Measurements from ENCODE around the gene TK2.

TK2 gene

DNA sequence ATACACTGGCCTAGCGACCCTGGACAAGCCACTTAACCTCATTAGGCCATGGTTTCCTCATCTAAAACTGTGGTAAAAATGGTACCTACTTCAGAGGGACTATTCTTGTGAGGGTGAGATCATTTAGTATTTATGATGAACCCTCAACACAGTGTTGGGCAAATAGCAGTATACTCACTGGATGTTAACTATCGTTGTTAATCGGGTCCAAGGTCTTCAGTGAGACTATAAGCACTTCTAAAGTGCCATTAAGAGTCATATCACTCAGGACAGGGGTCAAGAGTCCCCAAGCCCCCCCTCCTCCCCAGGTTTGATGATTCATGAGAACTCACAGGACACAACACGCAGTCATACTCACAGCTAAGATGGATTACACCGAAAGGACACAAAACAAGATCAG lies 11.0 kb downstream of the TK2 start:
- TF ChIP-seq, protein P1, sequence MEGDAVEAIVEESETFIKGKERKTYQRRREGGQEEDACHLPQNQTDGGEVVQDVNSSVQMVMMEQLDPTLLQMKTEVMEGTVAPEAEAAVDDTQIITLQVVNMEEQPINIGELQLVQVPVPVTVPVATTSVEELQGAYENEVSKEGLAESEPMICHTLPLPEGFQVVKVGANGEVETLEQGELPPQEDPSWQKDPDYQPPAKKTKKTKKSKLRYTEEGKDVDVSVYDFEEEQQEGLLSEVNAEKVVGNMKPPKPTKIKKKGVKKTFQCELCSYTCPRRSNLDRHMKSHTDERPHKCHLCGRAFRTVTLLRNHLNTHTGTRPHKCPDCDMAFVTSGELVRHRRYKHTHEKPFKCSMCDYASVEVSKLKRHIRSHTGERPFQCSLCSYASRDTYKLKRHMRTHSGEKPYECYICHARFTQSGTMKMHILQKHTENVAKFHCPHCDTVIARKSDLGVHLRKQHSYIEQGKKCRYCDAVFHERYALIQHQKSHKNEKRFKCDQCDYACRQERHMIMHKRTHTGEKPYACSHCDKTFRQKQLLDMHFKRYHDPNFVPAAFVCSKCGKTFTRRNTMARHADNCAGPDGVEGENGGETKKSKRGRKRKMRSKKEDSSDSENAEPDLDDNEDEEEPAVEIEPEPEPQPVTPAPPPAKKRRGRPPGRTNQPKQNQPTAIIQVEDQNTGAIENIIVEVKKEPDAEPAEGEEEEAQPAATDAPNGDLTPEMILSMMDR (IDR thresholded peaks at IDR 0.05; ENCODE audit: low read depth, low read length), result no peak
- TF ChIP-seq, protein P2, sequence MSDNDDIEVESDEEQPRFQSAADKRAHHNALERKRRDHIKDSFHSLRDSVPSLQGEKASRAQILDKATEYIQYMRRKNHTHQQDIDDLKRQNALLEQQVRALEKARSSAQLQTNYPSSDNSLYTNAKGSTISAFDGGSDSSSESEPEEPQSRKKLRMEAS (IDR thresholded peaks at IDR 0.05; ENCODE audit: low read depth, low read length), result no peak
- TF ChIP-seq MYC (IDR thresholded peaks at IDR 0.05; ENCODE audit: low read depth, low read length) (no peak), POLR2A (IDR thresholded peaks at IDR 0.05; ENCODE audit: extremely low read depth, insufficient read length) (no peak)
- no peak overlapping the region for H3K4me3 ChIP-seq (ENCODE audit: low read depth, low read length)
- DNase-seq (ENCODE audit: low read depth), result no peak

DNA sequence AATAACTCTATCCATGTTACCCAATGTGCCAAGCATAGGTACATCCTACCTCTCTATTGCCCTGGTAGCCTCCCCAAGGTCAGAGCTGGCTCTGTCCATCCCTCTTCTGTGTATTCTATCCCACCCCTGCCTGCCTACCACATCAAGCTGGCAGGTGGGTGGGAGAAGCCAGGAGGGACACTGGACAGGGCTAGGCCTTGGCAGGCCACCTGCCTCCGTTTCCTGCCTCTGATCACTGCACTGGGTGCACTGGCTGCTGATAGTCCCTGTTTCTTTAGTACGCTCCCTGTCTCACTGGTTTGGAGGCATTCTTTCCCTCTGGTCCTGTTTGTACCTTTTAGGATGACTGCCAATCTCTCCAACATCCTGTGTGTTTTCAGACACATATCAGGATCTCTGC lies 12.7 kb downstream of the TK2 start:
- no peak overlapping the region for H3K4me3 ChIP-seq (ENCODE audit: low read depth, low read length)
- no peak for TF ChIP-seq MYC (IDR thresholded peaks at IDR 0.05; ENCODE audit: low read depth, low read length)
- TF ChIP-seq, protein P1 (IDR thresholded peaks at IDR 0.05; ENCODE audit: low read depth, low read length), result no peak
- TF ChIP-seq POLR2A (IDR thresholded peaks at IDR 0.05; ENCODE audit: extremely low read depth, insufficient read length), result no peak
- TF ChIP-seq, protein P2 (IDR thresholded peaks at IDR 0.05; ENCODE audit: low read depth, low read length), result no peak
- DNase-seq (ENCODE audit: low read depth), result no peak

DNA sequence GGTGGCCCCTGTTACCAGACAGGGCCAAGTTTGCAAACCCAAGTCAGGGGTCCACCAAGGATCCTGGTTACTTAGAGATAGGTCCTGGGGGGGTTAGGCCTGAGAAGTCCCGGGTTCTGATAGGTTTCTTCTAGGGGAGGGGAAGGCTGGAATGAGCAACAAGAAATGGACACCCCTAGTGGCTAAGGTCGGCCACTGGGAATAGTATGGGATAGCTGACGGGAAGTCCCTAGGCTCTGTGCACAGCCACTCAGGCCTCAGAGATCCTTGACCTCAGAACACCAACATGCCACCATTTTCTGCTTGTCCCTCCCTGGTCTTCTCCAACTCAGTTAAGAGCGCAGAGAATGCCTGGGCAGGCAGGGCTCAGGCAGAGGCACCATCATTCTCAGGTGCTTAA lies 13.4 kb downstream of the TK2 start:
- no peak overlapping the region for H3K4me3 ChIP-seq (ENCODE audit: low read depth, low read length)
- TF ChIP-seq MYC (IDR thresholded peaks at IDR 0.05; ENCODE audit: low read depth, low read length) (no peak), POLR2A (IDR thresholded peaks at IDR 0.05; ENCODE audit: extremely low read depth, insufficient read length) (no peak)
- TF ChIP-seq, protein P2 (IDR thresholded peaks at IDR 0.05; ENCODE audit: low read depth, low read length), result no peak
- TF ChIP-seq, protein P1 (IDR thresholded peaks at IDR 0.05; ENCODE audit: low read depth, low read length), result no peak
- no peak for DNase-seq (ENCODE audit: low read depth)

DNA sequence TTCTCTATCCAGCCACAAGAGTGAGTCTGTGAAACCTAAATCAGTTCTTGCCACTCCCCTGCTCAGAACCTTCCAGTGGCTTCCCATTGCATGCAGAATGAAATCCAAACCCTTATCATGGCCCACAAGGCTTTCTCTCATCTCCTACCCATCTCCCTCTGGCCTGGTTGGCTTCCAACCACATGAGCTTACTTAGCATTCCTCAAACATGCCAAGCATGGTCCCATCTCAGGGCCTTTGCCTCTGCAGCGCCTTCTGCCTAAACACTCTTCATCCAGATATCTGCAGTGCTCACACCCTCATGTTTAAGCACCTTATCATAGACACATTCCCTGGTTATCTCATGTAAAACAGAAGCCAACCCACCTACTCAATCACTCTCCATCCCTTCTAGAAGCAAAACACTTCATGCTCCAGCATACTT lies 15.5 kb downstream of the TK2 start:
- no peak for DNase-seq (ENCODE audit: low read depth)
- H3K4me3 ChIP-seq (ENCODE audit: low read depth, low read length), result no peak overlapping the region
- TF ChIP-seq, protein P2 (IDR thresholded peaks at IDR 0.05; ENCODE audit: low read depth, low read length), result no peak
- no peak for TF ChIP-seq POLR2A (IDR thresholded peaks at IDR 0.05; ENCODE audit: extremely low read depth, insufficient read length)
- TF ChIP-seq, protein P1 (IDR thresholded peaks at IDR 0.05; ENCODE audit: low read depth, low read length), result no peak
- no peak for TF ChIP-seq MYC (IDR thresholded peaks at IDR 0.05; ENCODE audit: low read depth, low read length)

DNA sequence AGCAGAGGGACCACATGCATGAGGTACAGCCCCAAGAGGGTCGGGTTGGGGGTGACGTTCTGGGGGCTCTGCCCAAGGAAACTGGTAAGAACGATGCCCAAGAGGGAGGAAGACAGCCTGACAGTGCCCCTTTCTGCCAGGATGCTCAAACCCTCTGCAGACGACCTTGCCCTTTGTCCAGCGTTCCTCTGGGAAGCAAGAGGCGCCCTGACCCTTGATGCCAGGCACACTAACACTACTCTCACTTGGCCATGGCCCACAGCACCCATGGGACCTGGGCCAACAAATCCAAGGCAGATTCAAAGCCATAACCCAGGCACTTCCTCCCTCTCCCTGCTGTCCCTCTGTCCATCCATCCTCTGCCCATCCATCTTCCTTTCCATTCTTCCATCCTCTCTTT lies 20.4 kb downstream of the TK2 start:
- H3K4me3 ChIP-seq (ENCODE audit: low read depth, low read length), result no peak overlapping the region
- no peak for DNase-seq (ENCODE audit: low read depth)
- TF ChIP-seq MYC (IDR thresholded peaks at IDR 0.05; ENCODE audit: low read depth, low read length) (no peak), POLR2A (IDR thresholded peaks at IDR 0.05; ENCODE audit: extremely low read depth, insufficient read length) (no peak)
- TF ChIP-seq, protein P2 (IDR thresholded peaks at IDR 0.05; ENCODE audit: low read depth, low read length), result no peak
- TF ChIP-seq, protein P1 (IDR thresholded peaks at IDR 0.05; ENCODE audit: low read depth, low read length), result no peak

DNA sequence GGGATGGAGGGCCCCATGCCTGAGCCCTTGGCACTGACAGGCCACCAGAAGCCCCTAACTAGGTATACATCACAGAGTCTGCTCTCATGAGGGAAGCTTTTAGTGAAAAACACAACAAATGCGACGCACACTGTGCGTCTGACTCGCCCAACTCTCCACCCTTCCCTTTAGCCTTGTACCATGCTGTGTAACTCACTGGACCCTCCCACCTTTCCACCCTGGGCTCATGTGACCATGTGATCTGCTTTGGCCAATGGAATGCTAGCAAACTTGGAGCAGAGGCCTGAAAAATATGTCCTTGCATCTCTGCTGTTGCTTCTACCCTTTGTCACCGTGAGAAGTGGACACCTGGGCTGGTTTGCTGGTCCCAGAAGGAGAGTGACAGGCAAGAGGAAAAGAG lies 21.6 kb downstream of the TK2 start:
- DNase-seq (ENCODE audit: low read depth), result no peak
- no peak for TF ChIP-seq POLR2A (IDR thresholded peaks at IDR 0.05; ENCODE audit: extremely low read depth, insufficient read length)
- TF ChIP-seq, protein P1 (IDR thresholded peaks at IDR 0.05; ENCODE audit: low read depth, low read length), result no peak
- H3K4me3 ChIP-seq (ENCODE audit: low read depth, low read length), result no peak overlapping the region

Measured in NB4 (cell line).